HG02938 (cell line): ENCODE results near the gene LYSMD1.

Source experiments
- ATAC-seq: cut with Tn5 transposase; IDR thresholded peaks from one replicate; pipeline ENCODE4 v1.9.1; 2021; ENCODE audit warnings: mild to moderate bottlenecking, moderate library complexity; ENCODE audit not compliant: unreplicated experiment

Gene LYSMD1

DNA sequence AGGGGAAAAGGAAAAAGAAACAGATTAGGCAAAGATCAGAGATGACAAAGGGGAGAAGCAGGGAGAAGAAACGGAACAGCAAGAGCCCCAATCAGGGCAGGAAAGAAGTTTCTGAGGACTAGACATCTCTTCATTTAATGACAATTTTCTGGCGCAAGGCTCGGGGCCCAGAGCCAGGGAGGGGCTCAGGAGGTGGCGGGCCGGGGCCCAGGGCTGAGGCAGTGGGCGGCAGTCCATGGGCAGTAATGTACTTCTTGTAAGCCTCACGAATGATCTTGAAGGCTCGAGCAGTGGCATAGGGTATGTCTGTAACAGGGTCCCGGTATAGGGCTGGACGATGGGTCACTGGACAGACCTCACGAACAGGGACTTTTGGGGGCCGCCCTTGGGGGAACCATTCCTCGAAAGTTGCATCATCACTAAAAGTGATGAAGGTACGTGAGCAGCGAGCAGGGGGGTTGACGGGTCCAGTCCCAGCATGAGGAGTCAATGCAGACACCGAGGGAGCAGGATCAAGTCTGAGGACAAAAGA, 10.9 kb upstream of the LYSMD1 start:
- no peak for ATAC-seq

DNA sequence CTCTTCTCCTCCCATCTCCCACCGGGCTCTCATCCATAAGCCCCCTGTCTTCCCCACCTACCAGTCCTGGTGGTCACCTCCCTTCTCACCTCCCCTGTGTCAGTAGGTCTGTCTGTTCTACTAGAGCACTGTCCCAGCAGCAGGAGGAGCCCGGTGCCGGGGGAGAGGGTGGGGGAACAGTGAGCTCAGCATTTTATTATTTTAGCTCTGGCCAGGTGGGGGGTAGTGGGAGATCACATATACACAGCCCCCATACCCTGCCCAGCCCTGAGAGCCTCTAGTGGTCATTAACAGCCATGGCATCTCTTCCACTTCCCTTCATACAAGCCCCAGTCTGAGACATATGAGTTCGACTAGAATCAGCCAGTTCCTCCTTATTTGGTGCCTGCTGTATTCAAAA, 10.2 kb upstream of the LYSMD1 start, which contains the start of gene TMOD4:
TMOD4 (minus strand) TSS at position 119 of the 400 bp plus-strand sequence. CDS start 1,106 bp downstream, outside the sequence.
- no peak for ATAC-seq

DNA sequence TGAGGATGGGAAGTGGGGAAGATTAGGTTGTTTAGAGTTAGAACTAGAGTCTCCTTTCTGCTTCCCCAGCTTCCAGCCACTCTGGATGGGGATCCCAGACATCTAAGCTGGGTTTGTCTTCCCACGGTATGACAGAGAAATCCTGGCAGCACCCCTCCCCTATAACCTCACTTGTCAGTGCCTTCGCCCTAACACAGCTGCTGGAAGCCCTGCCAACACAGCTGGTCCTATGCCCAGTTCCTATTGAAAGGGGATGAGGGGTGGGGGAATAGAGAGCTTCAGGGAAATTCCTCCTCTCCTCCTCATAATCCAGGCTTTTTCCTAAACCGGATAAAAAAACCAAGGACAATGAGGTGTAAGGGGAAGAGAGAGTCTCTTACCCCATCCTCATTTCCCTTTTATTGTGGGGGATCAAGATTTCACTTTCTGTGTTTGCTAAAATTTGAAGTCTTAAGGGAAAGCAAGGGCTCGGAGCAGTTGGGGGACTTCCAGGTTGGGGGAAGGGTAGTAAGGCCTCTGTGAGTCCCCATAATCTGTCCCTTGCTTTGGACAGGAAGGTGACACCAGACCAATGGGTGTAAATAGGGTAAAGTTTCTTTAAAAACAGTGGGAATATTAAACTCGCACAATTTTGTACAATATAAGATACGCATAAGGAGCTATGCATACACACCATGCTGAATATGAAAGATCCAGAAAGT, 9.5 kb upstream of the LYSMD1 start:
- ATAC-seq, result no peak

DNA sequence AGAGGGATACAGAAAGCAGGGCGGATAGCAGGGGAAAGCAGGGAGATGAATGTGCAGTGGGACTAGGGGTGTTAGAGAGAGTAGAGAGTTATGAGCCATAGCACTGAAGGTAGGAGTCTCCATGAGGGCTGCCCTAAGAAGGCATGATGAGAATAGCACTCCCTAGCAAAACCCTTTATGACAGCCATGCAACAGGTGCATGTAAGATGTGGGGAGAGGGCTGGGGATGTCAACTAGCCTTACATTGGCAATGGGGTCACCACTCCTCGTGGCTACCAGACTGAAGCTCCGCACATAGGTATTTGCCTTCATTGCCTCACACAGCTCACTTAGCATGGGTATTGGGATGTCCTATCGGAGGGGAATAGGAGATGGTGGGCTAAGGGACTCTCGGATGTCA, 5.5 kb upstream of the LYSMD1 start:
- no peak for ATAC-seq

DNA sequence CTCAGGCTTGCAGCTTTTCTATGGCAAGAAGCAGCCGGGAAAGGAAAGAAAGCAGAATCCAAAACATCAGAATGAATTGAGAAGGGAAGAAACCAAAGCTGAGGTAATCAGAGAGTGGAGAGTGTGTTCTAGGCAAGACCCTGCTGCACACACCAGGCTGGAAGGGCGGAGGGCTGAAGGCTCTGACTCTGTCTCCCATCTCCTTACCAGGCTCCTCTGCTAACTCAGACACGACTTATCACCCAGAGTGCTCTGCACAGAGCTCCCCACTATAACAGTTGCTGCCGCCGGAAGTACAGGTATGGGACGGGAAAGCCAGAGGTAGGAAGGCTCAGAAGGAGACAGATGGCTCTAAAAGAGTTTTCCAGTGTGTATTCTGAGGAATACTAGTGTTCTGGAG, 1.4 kb upstream of the LYSMD1 start:
- ATAC-seq, result no peak

DNA sequence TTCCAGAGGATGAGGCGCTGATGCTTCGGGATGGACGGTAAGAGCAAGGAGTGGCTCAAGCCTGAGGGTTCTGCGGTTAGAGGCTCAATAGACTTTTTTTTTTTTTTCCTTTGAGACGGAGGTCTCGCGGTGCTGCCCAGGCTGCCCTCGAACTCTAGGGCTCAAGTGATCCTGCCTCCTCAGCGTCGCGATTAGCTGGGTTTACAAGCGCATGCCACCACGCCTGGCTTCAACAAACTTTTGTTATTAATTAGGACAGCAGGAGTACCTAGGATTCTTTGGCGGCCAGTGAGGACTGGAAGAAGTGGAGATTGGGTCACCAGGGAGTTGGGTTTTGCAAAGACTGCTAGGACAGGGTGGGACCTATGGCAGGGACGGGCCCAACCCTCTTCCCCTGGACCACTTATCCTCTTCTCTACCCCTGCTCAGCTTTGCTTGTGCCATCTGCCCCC, 829 bp upstream of the LYSMD1 start:
- no peak for ATAC-seq

DNA sequence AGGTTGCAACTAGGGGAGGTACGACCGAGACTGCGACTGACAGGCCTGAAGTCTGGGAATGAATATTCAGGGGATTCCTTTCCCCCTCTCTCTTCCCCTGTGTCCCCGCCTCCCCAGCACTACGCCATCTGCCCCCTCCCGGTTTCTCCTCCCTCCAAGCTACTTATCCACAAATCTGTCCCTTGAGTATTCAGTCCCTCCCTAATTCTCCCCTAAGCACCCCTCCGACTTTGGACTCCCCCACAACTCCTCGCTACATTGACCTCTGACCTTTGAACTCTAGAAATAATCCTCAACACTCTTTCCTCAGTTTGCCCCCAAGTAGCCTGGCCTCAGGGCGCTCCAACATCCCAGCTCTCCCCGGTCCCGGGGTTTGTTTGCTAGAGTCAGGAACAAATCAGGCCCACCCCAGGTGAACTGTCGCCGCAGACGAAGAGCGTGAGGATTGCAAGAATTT, 393 bp downstream of the LYSMD1 start:
- ATAC-seq, result no peak

DNA sequence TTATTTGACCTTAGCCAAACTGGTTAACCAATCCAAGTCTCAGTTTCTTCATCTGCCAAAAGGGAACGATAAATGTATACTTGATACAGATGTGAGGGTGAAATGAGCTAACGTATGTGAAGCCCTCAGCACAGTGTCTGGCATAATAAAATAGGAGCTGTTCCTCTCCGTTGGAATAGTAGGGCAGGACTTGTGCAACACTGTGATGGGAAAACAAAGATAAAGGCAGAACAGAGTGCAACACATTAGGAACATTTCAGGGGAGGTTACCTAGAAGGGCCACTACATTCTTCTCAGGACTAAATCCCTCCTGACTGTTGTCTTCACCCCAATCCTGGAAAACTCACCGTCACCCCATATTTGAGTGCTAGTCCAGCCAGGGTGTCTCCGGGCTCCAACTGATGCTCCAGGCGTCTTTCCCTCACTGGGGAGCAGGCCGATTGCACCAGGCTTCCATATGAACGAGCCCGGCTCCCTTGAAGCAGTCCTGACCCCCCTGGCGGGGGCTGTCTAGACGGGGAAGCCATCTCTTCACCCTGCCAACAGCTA, 896 bp downstream of the LYSMD1 start:
- ATAC-seq, result no peak

DNA sequence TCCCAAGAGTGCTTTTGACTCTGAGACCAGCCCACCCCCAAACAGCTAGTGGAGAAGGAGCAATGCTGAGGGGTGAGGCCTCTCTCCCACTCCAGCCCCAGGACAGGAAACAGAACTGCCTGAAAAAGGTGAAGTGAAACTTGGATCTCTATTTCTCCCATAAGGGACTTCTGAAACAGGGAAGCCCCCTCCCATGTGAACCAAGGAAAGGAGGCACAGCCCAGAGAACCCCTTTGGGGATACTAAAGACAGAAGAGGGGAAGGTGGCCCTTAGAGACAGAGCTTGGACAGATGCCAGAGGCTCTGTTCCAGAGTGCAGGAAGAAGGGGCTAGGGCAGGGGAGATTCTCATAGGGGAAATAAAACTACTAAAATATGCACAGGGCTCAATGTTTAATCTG, 6.3 kb downstream of the LYSMD1 start:
- ATAC-seq, result no peak

DNA sequence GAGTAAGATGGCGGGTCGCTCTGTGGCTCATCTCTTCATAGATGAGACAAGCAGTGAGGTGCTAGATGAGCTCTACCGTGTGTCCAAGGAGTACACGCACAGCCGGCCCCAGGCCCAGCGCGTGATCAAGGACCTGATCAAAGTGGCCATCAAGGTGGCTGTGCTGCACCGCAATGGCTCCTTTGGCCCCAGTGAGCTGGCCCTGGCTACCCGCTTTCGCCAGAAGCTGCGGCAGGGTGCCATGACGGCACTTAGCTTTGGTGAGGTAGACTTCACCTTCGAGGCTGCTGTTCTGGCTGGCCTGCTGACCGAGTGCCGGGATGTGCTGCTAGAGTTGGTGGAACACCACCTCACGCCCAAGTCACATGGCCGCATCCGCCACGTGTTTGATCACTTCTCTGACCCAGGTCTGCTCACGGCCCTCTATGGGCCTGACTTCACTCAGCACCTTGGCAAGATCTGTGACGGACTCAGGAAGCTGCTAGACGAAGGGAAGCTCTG, 6.9 kb downstream of the LYSMD1 start:
- ATAC-seq, result no peak

DNA sequence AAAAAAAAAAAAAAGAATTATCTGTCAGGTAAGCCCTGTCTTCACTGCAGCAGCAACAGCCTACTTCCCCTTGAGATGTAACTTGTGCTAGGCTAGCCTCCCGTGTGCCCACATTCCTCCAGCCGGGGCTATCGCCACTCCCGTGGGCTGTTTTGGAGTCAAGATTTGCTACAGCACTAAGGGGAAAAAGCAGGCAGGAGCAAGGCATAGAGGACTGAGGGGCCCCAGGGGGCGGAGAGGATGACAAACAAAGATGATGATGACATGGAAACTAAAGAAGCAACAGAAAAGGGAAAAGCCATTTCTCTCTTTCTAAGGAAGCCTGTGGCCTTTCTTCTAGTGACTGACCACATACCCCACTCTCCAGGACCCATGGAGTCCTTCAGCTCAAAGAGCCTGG, 7.4 kb downstream of the LYSMD1 start:
- no peak for ATAC-seq

DNA sequence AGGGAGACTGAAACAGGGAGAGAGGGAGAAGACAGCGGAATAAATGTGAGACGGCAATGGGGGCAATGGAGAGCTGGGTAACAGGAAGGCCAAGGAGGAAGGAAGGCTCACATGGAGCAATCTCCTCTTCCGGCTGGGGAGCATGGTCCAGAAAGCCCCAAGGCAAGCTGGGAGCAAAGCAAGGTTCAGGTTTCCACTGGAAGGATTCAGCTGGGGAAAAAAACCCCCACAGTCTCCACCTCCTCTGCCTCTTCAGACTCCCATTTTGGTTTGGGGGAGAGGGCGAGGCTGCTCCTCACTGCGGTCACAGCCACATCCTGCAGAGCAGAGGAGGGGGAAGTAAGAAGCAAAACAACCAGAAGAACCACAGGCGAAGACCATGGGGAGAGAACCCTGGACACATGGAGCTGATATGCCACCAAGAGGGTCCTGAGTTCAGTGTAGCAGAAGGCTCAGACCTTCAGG, 8.6 kb downstream of the LYSMD1 start:
- ATAC-seq, result no peak

DNA sequence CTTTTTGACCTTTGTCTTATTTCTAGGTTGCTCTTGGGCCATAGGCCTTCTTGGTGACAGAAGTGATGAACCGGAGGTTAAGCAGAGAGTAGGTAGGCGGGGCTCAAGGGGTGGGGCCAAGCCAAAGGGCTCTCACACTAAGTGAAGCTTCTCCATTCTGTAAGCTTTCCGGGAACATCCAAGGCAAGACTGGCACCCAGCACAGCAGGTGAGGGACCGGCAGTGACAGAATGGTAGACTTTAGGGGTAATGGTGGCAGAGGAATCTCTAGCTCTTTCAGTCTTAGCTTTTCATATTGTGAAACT, 9.2 kb downstream of the LYSMD1 start, which contains the start of gene TNFAIP8L2:
TNFAIP8L2 (plus strand) TSS at position 135 of the 305 bp plus-strand sequence. CDS start 2,049 bp downstream, outside the sequence.
- ATAC-seq, result no peak

DNA sequence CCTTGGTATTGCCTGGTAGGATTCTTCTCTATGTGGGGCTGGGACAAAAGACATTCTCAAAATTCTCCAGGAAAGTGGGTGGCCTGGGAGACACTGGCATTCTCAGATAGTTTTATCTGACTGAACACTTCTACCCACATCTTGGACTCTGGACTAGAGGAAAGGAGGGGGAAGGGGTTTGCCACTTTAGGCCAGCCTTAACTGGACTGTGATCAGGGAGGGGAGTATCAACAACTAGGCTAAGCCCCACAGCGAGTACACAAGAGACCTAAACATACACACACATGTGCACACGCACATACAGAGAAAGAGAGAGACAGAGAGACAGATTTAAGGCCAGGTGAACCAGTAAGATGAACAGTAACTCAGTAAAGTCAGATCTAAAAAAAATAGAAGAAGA, 18.0 kb downstream of the LYSMD1 start:
- no peak for ATAC-seq

DNA sequence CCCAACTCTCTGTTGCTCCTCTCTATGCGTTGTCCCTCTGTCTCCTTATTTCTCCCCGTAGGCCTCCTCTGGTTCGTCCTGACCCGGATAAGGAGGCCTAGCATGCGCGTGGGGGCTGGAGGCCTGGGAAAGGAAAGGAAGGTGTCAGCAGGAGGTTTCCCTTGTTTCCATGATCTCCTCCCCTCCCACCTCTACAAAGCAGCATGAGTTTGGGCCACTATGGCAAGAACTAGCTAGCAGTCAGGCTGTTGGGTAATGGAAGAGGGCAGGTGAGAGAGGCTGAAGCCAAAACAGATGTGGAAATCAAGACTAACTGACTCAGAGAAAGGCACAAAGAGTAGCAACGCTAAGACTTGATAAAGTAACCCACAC, 18.6 kb downstream of the LYSMD1 start:
- ATAC-seq, result no peak

DNA sequence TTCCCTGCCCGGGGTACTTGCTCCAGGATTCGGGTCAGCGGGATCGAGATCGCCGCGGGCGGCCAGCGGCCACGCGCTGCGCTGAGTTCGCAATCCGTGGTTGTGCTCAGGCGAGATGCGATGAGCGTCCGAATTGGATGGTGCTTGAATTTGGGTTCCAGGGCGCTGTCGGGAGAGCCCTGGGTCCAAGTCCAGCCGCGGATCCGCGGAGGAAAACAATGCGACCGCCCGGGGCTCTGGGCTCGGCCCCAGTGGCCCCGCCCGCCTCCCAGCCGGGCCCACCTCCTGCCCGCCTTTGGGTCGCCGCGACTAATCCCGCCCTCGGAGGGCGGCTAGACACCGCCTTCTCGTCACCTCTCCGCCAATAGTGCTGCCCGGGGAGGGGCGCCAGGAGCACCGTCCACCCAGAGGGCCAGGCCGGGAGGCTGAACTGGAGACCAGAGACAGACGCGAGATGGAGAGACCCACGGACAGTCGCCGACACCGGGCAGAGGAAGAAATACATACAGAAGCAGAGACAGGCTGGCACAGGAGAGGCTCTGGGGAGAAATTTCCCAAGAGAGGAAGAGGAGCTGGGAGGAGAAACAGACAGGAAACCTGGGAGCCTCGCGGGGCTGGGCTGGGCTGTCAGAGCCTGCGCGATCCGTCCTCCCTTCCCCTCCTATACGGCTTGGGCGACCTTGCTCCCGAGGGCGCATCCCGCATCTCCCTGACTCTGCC, 19.1 kb downstream of the LYSMD1 start, which contains the start of gene SEMA6C:
SEMA6C (minus strand) TSS at position 220 of the 720 bp plus-strand sequence. CDS start 4,010 bp downstream, outside the sequence.
- ATAC-seq, result peak; percentile 95

DNA sequence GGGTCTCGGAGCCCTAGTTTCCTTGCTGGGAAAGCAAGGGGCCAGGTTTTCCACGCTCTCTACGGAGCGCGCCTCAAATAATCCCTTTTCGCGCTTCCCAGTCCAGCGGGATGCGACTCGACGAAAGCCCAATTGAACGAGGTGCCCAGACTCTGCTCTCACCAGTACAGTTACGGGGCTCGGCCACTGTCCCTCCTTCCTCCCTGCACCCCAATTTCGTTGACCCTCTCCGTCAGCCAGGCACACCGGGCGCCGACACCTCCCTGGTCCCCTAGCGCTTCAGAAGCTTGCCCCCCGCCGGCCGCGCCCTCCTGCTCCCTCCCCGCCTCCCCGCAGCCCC, 19.7 kb downstream of the LYSMD1 start:
- ATAC-seq, result no peak

DNA sequence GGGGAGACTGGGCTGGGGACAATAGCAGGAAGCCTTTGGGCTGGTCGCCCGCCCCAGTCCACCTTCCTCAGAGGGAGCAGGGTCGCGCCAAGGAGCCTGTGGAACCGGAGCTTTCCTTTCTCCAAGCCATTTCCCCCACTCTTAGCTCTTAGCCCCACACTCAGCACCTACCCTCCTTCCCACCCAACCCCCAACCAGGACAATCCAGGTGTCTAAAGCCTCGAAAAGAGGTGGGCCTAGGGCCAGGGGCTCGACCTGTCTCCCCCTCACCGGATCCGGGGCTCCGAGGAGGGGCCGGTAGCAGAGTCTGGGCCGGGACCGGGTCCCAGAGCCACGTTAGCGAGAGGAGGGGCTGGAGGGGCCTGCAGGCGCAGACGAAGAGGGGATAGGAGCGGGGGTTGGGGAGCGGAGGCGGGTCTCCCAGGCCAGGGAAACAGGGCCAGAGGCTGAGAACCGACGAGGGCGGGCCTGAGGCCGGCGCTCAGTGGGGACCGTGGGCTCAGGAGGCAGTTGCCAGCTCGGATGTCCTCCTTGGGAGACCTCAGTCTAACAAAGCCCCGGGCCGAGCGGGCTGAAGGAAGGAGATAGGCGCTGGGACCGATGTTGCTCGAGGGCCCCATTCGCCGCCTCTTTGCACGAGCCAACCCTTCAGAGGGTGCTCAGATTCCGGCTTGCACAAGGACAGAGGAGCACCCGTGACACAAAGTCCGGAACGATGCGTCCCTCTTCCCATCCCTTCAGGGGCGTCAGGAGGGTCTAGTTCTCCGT, 20.2 kb downstream of the LYSMD1 start:
- ATAC-seq, result no peak

DNA sequence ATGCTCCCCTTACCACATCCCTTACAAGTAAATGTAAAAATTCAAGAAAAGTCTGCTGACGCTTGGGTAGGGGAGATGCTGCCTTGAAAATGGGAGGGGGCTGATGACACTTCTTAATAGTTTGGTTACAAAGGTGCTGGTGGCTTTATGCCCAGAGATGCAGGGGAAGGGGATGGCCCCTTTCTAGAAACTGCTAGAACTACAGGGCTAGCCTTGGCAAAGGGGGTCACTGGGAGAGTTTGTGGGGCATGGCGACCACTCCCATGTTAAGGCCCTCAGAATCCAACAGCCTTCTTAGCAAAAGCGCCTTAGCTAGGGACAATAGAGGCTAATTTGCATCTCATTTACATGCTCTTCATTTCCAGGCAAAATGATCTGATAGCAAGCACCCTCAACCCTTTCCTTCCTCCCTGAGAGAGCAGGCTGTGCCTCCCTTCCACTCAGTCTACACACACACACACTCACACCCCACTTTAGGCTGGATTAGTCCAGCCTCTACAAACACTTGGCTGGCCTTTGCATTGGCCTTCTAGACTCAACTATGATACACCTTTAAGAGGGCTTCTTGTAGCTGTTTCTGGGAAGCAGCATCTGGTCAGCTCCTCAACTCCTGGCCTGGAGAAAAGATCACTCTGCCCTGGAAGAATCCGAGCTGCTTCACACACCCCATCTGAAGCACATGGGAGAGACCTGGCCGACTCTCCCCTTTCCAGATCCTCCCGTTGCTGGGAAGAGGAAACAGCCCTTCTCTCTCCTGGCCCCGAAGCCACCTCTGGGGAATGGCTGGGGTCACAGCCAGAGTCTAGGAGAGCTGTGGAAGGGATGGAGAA, 21.0 kb downstream of the LYSMD1 start:
- no peak for ATAC-seq

DNA sequence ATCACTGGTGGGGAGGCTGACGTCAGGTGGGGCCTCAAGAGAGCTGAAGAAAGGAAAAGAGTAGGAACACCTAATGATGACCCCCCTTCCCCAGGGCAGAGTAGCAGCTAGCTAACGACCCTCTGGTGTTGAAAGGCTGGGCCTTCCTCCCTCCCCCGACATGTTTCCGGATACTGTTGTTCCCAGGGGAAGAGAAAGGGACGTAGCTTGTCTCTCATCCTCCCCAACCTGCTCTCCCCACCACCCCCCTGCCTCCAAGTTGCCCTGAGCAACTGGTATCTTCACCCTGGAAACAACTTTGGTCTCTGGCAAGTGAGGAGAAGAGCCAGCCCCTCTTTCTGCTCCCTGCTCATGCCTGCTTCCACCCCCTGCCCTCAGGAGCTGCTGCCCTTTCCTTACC, 21.7 kb downstream of the LYSMD1 start:
- no peak for ATAC-seq
